Liver (tissue), 3 donors: ENCODE measurements around the gene CCL27.

Experiments used
- CTCF ChIP-seq: fragments of 150-350 bp; IDR thresholded peaks from 2 replicates; pipeline ENCODE4 v1.5.1; 2017; ENCODE audit warnings: improper control_type of control experiment, low read depth, low read length; ENCODE audit not compliant: missing input control
- JUND ChIP-seq, 2 donors: IDR thresholded peaks; 2 replicates each; pipeline ENCODE4 v1.6.1; 2016; ENCODE audit warnings: antibody characterized with exemption in 2 of 2
- MAX ChIP-seq: IDR thresholded peaks from 2 replicates; pipeline ENCODE4 v1.6.1; 2016; ENCODE audit warnings: antibody characterized with exemption
- SP1 ChIP-seq: IDR thresholded peaks from 2 replicates; pipeline ENCODE4 v1.6.1; 2018; ENCODE audit warnings: antibody characterized with exemption, mild to moderate bottlenecking
- TAF1 ChIP-seq: conservative IDR thresholded peaks from 2 replicates; pipeline ENCODE4 v1.6.1; 2016; ENCODE audit warnings: antibody characterized with exemption, mild to moderate bottlenecking
- YY1 ChIP-seq: IDR thresholded peaks from 2 replicates; pipeline ENCODE4 v1.6.1; 2016; ENCODE audit warnings: antibody characterized with exemption, mild to moderate bottlenecking
- donor health status: healthy.
- donor health status: healthy.

DNA sequence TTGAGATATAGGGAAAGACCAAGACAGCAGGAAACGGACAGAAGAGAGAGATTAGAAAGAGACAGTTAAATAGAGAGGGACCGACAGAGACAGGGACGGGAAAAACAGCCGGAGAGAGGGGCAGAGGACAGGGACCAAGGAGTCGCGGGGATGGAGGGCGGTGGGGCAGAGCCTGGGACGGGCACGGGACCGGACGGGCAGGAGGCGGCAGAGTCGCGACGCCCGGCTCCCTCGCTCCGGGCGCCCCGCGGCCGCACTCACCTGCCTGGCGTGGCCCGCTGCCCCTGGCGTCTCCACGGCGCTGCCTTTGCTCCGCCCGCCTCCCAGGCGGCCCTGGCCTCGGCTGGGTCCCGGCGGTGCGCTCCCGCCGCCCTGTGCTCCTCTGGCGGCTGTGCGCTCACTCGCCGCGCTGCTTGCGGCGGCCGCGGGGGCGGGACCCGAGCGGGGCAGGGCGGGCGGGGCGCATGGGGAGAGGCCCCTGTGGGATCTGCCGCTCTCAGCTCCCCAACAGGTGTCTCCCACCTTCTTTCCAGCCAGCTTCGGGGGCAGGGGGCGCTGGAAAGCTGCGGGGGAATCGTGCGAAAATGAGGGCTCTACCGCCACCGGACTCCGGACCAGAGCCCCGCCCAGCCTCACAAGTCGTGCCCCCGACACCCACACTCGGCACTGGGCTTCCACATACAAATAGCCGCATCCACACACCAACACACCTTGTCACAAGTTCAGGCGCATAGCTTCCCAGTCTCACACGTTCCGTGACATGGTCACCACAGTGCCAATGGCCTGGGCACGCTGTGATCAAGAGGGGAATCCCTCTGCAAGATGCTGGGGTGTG, 33.6 kb downstream of the CCL27 start, which contains the start of gene ARID3C:
- TF ChIP-seq CTCF = no peak
- TF ChIP-seq MAX = no peak
- no peak for TF ChIP-seq TAF1
- TF ChIP-seq JUND (IDR thresholded peaks at IDR 0.05) = no peak
- TF ChIP-seq YY1 = no peak
- no peak for TF ChIP-seq SP1
